ENCODE measurements around the gene CHMP6.
A peak's percentile ranks its signal among the peaks of the same experiment; 100 is the strongest.

Gene CHMP6

DNA sequence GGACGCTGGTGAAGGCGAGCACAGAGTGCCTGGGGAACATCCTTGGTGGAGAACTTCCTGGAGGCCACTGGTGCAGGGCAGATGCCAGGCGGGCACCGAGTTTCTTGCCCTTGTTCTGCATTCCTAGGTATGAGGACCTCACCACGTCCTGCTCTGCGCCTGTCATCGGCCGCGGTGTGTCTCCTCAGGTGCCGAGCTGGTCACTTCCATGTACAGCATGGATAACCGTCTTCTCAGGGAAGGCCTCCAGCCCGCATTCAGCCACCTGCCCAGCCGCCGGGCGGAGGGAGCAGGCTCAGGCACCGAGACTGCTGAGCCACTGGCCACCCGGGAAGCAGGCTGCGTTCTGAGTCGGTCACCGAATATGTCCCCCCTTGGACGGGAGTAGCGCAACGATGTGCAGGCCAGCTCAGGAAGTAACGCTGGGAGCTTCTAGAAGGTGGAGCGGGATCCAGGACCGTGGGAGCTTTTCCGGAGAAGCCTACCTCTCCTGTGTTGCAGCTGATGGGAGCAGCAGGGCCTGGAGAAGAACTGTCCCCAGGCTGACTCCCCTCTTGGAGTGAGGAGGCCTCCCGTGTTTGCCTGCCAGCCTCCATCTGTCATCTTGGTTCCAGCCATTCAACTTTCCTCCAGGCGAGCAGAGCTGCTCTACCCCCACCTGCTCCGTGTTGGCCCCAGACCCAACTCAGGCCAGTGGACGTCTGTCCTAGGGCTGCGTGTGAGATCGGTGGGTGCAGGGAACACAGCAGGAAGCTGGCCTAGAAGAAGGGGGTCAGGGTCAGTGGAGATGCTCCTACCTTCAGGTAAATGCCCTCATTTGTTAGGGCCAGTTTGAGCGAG is 41.2 kb downstream of the CHMP6 start:
- no peak for DNase-seq

DNA sequence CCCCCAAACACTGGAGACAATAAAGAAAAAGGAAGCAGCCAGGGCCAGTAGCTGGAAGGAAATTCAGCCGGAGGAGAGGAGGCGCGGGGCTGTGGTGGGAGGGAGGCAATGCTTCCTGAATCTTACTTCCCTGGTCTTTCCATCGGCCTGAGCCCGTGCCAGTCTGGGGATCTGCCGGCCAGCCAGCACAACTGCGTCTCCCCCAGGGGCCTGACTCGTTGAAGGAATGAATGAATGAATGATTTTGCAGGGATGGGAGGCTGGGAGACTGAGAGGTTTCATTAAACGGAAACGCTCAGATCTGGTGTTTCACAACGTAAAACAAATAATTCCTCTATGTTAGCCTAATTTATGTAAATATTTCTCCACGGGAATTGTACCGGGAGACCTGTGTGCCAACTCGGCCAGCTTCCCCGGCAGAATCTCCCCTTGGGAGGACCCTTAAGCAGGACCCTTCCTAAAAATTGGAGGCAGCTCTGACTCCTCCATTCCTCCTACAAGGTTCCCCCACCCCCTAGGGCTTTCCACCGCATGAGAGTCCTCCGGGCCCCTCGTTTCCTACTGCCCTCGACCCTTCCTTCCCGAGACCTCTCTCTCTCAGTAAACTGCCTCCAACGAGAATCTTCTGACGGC is 42.0 kb downstream of the CHMP6 start:
- no peak for DNase-seq

GRCh38 chr17:81034168-81034777 is 42.6 kb downstream of the CHMP6 start:
- DNase-seq = no peak

- peak; percentile 95 for DNase-seq
Observed at GRCh38 chr17:81034779-81035520, 43.3 kb downstream of the CHMP6 start, which contains the start of gene BAIAP2. TSS of gene BAIAP2 (plus strand) at chr17:81035151. CDS start at chr17:81035255, 104 bp downstream.

- DNase-seq = no peak
Observed at GRCh38 chr17:81035521-81036196, 44.0 kb downstream of the CHMP6 start.

DNA sequence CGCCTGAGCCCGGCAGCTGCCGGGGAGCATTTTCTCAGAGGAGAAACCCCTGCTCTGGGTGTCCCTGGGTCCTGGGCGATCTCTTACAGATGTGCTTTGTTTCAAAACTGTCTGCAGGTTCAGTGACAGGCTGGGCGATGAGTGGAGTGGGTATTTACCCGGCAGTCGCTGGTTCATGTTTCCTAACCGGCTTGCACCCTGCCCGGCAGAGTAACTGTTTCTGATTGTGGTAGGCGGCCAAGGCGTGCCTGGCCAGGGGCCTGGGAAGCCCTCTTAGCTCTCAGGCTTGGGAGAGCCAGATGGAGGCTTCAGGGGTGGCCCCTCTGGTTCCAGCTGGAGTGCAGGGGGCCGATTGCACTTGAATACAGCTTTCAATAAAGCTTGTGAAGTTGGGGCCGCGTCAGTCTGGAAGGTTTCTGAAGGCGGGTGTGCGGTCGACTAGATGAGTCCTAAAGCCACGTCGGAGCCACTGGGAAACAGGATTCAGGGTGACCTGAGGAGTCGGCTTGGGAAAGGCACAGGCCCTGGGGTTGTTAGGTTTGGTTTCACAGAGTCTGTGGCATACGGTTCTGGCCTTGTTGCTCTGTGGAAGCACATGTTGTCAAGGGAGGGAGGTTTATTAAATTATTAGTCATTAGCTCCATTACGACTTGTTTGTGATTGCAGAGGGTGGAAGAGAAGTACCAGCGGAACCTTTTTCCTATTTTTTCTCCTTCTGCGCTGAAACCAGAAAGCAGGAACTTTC is 44.7 kb downstream of the CHMP6 start:
- no peak for DNase-seq

- no peak for DNase-seq
Observed at GRCh38 chr17:81037026-81037797, 45.6 kb downstream of the CHMP6 start.

GRCh38 chr17:81037798-81038733 is 46.4 kb downstream of the CHMP6 start:
- DNase-seq = no peak

DNA sequence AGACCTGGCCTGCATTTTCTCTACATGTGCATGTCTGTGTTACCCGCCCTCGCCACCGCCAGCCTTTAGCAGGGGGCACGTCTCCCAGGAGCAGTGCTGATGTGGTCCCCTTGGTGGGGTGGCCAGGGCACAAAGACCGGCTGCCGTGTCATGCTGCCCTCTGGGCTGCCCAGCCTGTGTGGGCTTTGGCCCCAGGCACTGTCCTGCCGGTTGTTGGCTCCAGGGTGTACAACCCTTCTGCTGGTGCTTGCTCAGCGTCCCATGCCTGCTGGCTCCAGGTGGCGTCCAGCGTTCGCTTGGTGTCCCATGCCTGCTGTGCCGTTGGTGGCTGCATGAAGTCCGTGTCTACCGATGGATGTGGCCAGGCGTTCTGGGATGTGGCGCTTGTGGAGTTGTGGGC is 47.5 kb downstream of the CHMP6 start:
- no peak for DNase-seq

DNA sequence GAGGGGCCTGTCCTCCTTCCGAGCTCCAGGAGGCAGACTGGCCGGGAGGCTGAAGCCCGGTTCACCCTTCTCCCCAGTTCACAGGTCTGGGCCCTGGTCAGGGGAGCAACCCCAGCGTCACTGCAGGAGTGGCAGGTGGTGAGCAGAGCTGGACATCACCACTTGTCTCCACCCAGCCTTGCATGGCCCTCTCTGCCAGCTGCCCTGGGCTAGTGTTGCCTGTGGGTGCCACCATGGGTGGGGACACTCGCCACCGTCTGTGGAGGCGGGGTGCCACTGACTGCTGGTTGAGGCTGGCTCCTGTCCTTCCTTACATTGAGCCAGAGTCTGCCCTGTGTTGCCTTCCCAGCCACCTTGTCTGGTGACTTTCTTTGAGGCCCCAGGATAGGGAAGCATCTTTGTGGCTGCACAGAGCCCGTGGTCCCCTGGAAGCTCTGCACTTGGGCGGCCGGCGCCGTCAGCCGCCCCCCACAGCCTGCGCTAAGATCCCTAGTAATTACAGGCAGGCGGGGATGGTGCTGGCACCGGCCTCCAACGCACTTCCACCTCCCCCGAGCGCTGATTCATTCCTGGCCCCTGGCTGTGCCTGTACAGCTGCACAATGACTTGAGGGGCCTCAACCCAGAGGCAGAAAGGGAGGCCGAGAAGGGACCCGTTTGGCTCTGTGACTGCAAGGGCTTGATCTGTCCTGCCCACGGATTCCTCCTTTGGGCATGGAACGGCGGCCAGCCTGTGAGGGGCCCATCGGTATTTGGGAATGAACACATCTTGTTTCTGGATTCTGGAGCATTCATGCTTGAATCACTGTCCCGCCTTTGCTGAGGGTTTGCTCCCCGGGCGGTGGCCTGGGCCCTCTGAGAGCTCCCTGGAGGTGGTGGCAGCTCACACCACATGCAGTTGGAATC is 48.5 kb downstream of the CHMP6 start:
- no peak for DNase-seq

GRCh38 chr17:81040791-81041337 is 49.2 kb downstream of the CHMP6 start:
- DNase-seq = no peak

GRCh38 chr17:81042606-81043005 is 51.0 kb downstream of the CHMP6 start:
- DNase-seq = no peak

DNA sequence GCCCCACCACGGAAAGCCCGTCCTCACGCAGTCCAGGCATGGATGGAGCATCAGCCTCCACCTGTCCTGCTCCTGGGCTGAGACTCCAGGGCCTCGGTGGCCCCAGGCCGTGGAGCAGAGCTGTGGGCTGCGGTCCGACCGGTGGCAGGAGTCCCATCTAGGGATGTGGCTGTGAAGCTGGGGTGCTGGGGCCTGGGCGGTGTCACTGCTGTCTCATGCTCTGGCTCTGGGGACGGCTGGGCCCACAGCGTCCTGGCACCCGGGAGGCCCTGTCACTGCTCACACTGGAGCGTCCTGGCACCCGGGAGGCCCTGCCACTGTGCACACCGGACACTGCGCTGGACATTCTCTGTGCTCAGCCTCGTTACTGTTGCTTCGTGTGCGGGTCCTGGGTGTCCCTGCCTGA is 51.7 kb downstream of the CHMP6 start:
- no peak for DNase-seq

DNA sequence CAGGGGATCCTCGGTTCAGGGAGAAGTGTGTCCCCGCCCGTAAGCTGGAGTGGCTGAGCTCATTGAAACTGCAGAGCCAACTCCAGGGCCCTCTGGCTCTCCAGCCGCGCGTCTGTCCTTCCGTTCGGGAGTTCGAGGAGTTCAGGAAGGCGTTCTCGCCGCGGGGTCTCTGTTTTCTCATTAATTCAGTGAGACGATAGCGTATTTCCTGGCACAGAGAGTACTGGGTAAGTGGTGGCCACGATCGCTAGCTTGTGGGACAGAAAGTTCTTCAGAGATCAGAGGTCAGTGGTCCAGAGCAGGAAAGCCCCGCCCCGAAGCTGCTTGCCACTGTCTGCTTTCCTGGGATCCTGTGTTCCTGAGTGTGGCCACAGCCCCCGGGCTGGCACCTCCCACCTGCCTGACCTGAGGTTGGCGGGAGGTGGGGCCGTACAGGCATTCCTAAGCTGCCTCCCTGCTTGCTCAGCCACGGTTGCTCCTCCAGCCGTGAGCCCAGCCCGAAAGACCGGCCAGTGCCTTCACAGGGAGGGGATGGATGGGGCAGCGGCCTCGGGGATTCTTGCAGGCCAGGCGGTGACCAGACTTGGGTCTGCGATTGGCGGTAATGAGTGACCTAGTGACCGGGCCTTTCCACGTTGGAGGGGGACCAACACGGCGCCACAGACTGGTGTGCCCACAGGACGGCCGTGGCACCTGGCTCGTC is 52.2 kb downstream of the CHMP6 start:
- DNase-seq = no peak

- DNase-seq = no peak
Observed at GRCh38 chr17:81044428-81044763, 52.8 kb downstream of the CHMP6 start.

GRCh38 chr17:81044764-81045589 is 53.3 kb downstream of the CHMP6 start:
- no peak for DNase-seq

- DNase-seq = no peak
Observed at GRCh38 chr17:81045590-81046095, 54.0 kb downstream of the CHMP6 start.
